Measurements from ENCODE around the gene ANKUB1.

Gene ANKUB1

DNA sequence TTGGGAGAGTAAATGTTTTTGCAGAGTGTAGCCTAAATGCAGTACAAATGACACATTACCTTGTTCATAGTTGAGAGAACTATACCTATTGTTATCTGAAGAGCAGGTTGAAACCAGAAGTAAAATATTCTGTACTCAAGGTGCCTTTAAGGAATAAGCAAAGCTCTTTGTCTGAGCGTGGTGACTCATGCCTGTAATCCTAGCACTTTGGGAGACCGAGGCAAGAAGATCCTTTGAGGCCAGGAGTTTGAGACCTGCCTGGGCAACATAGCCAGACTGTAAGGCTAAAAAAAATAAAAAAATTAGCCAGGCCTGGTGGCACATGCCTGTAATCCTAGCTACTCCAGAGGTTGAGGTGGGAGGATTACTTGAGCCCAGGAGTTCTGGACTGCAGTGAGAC is 18.5 kb upstream of the ANKUB1 start:
- TF ChIP-seq, protein P1, sequence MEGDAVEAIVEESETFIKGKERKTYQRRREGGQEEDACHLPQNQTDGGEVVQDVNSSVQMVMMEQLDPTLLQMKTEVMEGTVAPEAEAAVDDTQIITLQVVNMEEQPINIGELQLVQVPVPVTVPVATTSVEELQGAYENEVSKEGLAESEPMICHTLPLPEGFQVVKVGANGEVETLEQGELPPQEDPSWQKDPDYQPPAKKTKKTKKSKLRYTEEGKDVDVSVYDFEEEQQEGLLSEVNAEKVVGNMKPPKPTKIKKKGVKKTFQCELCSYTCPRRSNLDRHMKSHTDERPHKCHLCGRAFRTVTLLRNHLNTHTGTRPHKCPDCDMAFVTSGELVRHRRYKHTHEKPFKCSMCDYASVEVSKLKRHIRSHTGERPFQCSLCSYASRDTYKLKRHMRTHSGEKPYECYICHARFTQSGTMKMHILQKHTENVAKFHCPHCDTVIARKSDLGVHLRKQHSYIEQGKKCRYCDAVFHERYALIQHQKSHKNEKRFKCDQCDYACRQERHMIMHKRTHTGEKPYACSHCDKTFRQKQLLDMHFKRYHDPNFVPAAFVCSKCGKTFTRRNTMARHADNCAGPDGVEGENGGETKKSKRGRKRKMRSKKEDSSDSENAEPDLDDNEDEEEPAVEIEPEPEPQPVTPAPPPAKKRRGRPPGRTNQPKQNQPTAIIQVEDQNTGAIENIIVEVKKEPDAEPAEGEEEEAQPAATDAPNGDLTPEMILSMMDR (IDR thresholded peaks at IDR 0.05; ENCODE audit: low read depth, low read length, missing control alignments): no peak
- in situ Hi-C loops (cut with HindIII; ENCODE audit: low sequenced_read_pairs): no loop called here
- DNase-seq (ENCODE audit: low read depth): no peak
- no peak overlapping the region for H3K4me3 ChIP-seq (ENCODE audit: low read depth, low read length)

DNA sequence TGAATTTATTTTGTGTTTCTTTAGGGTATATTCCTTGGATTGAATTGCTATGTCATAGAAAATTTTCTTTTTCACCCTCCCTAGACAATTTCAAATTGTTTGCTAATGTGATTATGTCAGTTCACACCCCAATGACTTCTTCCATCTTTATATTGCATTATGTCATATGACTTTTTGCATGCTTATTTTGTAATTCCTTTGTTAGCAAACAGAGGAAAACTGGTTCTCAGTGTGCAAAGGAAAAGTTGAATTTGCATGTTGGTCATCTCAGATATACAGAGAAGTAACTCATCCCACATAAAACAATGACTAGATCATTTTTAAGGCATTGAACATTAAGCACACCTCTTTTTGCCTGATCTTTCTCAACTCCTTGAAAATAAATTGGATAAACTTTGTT is 17.3 kb upstream of the ANKUB1 start:
- in situ Hi-C loops (cut with HindIII; ENCODE audit: low sequenced_read_pairs): no loop called here
- H3K4me3 ChIP-seq (ENCODE audit: low read depth, low read length): no peak overlapping the region
- DNase-seq (ENCODE audit: low read depth): no peak
- TF ChIP-seq, protein P1 (IDR thresholded peaks at IDR 0.05; ENCODE audit: low read depth, low read length, missing control alignments): no peak

DNA sequence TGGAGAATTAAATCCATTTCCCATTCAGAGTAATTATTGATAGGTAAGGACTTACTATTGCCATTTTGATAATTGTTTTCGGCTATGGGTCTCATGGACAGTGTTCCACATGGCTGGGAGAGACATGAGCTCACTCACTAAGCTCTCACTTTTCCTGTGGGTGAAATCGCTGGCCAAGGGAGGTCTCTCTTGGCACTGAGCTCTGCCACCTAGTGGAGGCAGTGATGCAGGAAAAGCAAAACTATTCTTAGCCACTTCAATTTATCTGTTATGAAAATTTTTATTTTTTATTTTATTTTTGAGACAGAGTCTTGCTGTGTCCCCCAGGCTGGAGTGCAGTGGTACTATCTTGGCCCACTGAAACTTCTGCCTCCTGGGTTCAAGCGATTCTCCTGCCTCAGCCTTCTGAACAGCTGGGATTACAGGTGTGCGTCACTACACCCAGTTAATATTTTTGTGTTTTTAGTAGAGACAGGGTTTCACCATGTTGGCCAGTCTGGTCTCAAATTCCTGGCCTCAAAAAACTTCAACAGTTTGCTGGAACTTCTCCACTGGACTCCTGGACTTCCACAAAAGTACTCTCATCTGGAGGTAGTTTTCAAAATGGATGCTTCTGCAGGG is 16.0 kb upstream of the ANKUB1 start:
- in situ Hi-C loops (cut with HindIII; ENCODE audit: low sequenced_read_pairs): no loop called here
- TF ChIP-seq, protein P1 (IDR thresholded peaks at IDR 0.05; ENCODE audit: low read depth, low read length, missing control alignments): peak; percentile 88
- peak; percentile 70 for DNase-seq (ENCODE audit: low read depth)

DNA sequence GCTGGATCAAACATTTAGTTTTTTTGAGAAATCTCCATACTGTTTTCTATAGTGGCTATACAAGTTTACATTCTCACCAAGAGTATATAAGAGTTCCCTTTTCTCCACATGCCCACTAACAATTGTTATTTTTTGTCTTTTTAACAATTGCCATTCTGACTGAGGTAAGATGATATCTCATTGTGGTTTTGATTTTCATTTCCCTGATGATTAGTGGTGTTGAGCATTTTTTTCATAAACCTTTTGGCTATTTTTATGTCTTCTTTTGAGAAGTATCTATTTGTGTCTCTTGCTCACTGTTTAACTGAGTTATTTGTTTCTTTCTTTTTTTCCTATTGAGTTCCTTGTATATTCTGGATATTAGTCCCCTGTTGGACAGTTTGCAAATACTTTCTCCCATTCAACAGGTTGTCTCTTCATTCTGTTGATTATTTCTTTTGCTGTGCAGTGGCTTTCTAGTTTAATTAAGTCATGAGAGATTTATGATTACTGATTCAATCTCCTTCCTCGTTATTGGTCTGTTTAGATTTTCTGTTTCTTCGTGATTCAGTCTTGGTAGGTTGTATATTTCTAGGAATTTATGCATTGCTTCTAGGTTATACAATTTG is 13.9 kb upstream of the ANKUB1 start:
- in situ Hi-C loops (cut with HindIII; ENCODE audit: low sequenced_read_pairs): no loop called here
- TF ChIP-seq, protein P1 (IDR thresholded peaks at IDR 0.05; ENCODE audit: low read depth, low read length, missing control alignments): no peak

More for the DNA sequence above, 16.0 kb upstream of the ANKUB1 start:
- no peak overlapping the region for H3K4me3 ChIP-seq (ENCODE audit: low read depth, low read length)

DNA sequence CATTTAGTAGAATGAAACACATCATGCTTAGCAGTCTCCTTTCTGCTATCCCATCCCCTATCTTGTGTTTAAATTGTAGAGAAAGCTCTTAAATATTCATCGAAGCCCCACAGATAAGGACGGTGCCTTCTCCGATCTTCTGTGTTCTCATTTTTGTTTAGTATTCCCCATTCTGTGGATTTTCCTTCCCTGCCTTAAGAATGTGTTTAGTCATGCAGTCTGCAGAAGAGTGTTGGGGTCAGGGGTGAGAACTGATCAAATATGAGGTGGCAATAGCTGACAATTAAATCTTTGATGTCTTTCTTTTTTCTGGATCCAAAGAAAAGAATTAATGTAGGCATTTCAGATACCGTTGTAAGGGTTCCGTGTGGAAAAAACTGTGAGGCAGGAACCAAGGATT is 9.3 kb upstream of the ANKUB1 start:
- in situ Hi-C loops (cut with HindIII; ENCODE audit: low sequenced_read_pairs): no loop called here
- TF ChIP-seq, protein P1 (IDR thresholded peaks at IDR 0.05; ENCODE audit: low read depth, low read length, missing control alignments): no peak
- H3K4me3 ChIP-seq (ENCODE audit: low read depth, low read length): no peak overlapping the region
- no peak for DNase-seq (ENCODE audit: low read depth)

More for the DNA sequence above, 13.9 kb upstream of the ANKUB1 start:
- no peak for DNase-seq (ENCODE audit: low read depth)
- H3K4me3 ChIP-seq (ENCODE audit: low read depth, low read length): no peak overlapping the region

DNA sequence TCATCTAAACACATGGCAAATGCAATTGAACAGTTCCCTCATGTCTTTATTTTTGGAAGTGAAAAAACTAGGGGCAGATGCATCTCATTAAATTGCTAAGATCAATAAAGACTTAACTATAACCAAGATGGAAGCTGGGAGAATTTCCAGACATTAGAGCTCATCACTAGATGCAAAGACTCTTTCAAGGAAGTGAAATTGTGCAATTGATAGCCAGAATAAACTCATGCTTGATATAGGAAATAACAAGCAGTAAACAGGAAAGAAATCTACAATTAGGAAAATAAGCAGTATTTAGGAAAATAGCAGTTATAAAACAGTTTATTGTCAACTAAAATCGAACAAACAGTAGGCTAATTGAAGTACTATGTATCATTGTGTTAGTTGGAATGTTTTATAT is 8.8 kb upstream of the ANKUB1 start:
- no peak overlapping the region for H3K4me3 ChIP-seq (ENCODE audit: low read depth, low read length)
- in situ Hi-C loops (cut with HindIII; ENCODE audit: low sequenced_read_pairs): no loop called here

More for the DNA sequence above, 8.8 kb upstream of the ANKUB1 start:
- DNase-seq (ENCODE audit: low read depth): no peak
- TF ChIP-seq, protein P1 (IDR thresholded peaks at IDR 0.05; ENCODE audit: low read depth, low read length, missing control alignments): no peak

All from astrocyte of the cerebellum (primary cell).